ENCODE data around the gene C10orf71.

DNA sequence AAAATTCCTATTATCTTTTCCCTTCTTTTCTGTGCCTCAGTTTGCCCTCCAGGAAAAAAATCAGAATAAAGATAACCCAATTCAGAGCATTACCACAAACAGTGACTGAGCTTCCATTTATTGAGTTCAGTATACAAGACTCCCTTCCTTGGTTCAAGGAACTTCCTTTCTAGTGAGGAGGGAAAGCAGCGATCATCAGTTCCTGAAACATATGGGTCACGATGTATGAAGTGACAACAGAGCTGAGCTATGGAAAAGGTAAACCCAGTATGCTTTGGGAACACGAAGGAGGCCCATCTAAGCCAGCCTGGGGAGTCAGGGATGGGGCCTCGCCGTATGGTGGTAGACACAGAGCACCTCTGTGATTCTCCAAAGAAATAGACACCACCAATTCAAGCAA is 15.8 kb downstream of the C10orf71 start:
- no peak for TF ChIP-seq ZFP30 (CRISPR knock-in tag; IDR thresholded peaks at IDR 0.05)
- TF ChIP-seq, protein P1, sequence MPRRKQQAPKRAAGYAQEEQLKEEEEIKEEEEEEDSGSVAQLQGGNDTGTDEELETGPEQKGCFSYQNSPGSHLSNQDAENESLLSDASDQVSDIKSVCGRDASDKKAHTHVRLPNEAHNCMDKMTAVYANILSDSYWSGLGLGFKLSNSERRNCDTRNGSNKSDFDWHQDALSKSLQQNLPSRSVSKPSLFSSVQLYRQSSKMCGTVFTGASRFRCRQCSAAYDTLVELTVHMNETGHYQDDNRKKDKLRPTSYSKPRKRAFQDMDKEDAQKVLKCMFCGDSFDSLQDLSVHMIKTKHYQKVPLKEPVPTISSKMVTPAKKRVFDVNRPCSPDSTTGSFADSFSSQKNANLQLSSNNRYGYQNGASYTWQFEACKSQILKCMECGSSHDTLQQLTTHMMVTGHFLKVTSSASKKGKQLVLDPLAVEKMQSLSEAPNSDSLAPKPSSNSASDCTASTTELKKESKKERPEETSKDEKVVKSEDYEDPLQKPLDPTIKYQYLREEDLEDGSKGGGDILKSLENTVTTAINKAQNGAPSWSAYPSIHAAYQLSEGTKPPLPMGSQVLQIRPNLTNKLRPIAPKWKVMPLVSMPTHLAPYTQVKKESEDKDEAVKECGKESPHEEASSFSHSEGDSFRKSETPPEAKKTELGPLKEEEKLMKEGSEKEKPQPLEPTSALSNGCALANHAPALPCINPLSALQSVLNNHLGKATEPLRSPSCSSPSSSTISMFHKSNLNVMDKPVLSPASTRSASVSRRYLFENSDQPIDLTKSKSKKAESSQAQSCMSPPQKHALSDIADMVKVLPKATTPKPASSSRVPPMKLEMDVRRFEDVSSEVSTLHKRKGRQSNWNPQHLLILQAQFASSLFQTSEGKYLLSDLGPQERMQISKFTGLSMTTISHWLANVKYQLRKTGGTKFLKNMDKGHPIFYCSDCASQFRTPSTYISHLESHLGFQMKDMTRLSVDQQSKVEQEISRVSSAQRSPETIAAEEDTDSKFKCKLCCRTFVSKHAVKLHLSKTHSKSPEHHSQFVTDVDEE (CRISPR knock-in tag; IDR thresholded peaks at IDR 0.05) = no peak
- TF ChIP-seq ARNTL (CRISPR knock-in tag; IDR thresholded peaks at IDR 0.05; ENCODE audit: borderline replicate concordance, low read depth) = no peak
- TF ChIP-seq TOX (CRISPR knock-in tag; IDR thresholded peaks at IDR 0.05; ENCODE audit: borderline replicate concordance) = no peak
- no peak for TF ChIP-seq RARB (CRISPR knock-in tag; IDR thresholded peaks at IDR 0.05)
- TF ChIP-seq ISL1 (CRISPR knock-in tag; IDR thresholded peaks at IDR 0.05) = no peak
- no peak for TF ChIP-seq ZFP3 (CRISPR knock-in tag; IDR thresholded peaks at IDR 0.05)
- no peak for TF ChIP-seq ZNF8 (CRISPR knock-in tag; IDR thresholded peaks at IDR 0.05)
- TF ChIP-seq, protein P2, sequence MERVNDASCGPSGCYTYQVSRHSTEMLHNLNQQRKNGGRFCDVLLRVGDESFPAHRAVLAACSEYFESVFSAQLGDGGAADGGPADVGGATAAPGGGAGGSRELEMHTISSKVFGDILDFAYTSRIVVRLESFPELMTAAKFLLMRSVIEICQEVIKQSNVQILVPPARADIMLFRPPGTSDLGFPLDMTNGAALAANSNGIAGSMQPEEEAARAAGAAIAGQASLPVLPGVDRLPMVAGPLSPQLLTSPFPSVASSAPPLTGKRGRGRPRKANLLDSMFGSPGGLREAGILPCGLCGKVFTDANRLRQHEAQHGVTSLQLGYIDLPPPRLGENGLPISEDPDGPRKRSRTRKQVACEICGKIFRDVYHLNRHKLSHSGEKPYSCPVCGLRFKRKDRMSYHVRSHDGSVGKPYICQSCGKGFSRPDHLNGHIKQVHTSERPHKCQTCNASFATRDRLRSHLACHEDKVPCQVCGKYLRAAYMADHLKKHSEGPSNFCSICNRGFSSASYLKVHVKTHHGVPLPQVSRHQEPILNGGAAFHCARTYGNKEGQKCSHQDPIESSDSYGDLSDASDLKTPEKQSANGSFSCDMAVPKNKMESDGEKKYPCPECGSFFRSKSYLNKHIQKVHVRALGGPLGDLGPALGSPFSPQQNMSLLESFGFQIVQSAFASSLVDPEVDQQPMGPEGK (CRISPR knock-in tag; IDR thresholded peaks at IDR 0.05; ENCODE audit: borderline replicate concordance) = no peak
- TF ChIP-seq, protein P3, sequence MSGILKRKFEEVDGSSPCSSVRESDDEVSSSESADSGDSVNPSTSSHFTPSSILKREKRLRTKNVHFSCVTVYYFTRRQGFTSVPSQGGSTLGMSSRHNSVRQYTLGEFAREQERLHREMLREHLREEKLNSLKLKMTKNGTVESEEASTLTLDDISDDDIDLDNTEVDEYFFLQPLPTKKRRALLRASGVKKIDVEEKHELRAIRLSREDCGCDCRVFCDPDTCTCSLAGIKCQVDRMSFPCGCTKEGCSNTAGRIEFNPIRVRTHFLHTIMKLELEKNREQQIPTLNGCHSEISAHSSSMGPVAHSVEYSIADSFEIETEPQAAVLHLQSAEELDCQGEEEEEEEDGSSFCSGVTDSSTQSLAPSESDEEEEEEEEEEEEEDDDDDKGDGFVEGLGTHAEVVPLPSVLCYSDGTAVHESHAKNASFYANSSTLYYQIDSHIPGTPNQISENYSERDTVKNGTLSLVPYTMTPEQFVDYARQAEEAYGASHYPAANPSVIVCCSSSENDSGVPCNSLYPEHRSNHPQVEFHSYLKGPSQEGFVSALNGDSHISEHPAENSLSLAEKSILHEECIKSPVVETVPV (CRISPR knock-in tag; IDR thresholded peaks at IDR 0.05) = no peak
- no peak for TF ChIP-seq ESRRG (CRISPR knock-in tag; IDR thresholded peaks at IDR 0.05)

Data from SK-N-SH treated with all-trans-retinoic acid at 6 μM for 48 hours (cell line).